GM21423 (cell line): Measurements from ENCODE around the gene FIGNL2.
"Not testable (repeated sequence)": the region's sequence is repeated elsewhere in the genome, so short reads cannot be mapped to it uniquely, and the experiment has no call there.

Experiments
- ATAC-seq: cut with Tn5 transposase; IDR thresholded peaks from one replicate; pipeline ENCODE4 v1.9.1; 2021; ENCODE audit warnings: mild to moderate bottlenecking, moderate library complexity; ENCODE audit not compliant: unreplicated experiment

FIGNL2 gene

DNA sequence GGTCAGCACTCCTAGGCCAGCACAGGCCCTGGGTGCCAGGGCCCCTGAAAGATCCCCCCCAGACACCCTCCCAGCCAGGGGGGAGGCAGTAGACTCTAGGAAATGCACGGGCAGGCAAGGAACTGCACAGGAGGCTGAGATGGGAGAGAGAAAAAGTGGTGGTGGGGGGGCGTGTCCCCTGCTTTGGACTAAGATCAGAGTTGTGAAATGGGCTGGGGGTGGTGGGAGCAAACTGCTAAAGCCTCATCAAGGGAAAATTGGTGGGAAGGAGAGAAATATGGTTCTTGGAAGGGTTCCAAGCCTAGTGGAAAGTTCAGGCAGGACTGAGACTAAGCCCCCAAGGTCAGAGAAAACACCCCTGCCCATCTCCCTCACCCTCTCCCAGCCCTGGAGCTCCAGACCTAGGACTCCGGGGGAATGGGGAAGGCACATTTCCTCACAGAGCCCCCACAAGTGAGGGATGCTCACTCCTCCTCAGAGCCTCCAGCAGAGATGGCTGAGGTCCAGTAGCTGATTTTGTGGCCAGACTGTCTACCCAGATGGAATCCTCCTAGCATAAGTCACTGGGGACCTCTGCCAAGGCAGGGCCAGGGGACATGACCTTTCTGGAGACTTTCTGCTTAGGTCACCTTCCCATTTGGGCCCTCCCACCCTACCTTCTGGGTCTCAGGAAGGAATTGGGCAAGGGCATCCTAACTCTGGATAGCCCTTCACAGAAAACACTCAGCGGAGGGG, 29.8 kb downstream of the FIGNL2 start:
- ATAC-seq, result no peak

- ATAC-seq, result no peak
Observed at GRCh38 chr12:51818086-51818485, 30.4 kb downstream of the FIGNL2 start.

GRCh38 chr12:51817027-51817953, 31.2 kb downstream of the FIGNL2 start:
- no peak for ATAC-seq

DNA sequence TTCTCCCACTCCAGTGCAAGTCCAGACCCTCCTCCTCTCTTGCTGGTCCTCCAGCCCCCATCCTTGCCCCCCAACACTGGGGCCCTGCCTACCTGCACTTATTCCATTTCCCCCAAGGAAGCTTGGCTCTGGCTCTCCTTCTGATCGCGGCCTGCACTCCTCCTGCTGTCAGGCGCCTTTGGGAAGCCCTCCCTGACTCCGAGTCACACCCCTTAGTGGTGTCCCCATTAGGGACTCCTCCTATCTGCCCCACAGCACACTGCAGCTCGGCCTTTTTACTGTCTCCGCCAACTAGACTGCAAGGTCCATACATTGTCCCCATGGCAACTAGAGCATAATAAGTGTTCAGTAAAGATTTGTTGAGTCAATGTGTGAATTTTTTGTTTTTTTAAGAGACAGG, 32.9 kb downstream of the FIGNL2 start:
- ATAC-seq, result no peak

GRCh38 chr12:51814311-51815088, 34.0 kb downstream of the FIGNL2 start:
- ATAC-seq, result no peak

GRCh38 chr12:51813931-51814310, 34.6 kb downstream of the FIGNL2 start:
- ATAC-seq, result no peak

DNA sequence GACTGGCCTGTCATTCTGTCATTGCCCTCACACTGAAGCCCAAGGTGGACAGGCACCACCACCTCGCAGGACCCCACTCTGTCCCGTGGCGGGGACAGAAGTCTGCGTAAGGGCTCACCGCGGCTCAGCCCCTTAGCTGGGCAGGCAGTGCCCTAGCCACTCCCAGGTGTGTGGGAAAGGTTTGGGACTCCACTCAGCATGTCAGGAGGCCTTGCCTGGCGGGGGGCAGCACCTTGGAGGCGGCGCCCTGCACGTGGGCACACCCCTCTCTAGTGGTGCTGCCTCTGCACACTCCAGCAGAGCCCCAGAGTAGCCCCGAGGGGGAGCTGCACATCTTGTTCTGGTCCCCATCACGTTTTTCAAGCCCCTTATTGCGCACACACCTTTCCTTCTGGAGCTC, 35.6 kb downstream of the FIGNL2 start:
- no peak for ATAC-seq

DNA sequence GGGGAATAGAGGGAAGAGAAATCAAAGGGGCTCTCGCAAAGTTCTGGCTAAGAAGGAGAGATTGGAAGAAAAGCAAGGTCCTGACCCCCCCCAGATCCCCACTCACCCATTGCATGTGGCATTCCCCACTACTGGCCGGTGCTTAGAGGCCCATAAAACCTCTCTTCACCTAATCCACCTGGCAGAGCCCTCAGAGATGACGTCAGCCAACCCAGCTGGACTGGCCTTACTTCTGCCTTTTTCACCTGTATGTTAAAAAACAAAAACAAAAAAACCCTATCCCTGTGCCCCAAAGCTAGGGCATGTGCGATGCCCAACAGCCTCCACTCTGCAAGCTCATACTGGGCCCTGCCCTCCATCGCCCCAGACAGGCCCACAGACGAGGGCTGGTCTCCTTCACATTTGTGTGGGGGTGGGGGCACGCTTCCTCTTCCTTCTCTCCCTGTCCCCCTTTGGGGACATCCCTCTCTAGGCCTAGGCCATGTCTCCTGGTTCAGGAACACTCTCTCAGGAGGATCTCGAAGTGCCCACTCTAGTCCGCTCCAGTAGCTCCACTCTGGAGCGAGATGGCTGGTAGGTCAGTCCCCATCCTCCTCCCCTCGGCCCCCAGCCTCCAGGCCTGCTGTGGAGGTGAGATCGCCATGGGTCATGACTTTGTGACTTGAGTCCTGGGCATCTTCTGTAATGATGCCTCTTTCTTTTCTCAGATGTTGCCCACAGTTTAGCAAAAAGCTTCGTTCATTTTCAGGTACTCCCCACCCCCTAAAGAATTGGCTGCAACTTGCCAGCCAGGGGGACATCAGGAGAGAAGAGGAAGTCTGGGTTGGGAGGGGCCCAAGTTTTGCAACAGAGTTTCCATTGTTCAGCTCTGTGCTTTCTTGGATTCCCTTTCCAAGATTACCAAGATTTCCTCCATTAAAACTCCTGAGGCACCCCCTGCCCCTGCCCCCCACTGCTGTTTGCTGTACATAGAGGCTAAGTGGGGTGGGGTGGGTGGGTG, 37.0 kb downstream of the FIGNL2 start:
- ATAC-seq, result no peak

GRCh38 chr12:51809193-51809592, 39.3 kb downstream of the FIGNL2 start:
- ATAC-seq, result no peak

DNA sequence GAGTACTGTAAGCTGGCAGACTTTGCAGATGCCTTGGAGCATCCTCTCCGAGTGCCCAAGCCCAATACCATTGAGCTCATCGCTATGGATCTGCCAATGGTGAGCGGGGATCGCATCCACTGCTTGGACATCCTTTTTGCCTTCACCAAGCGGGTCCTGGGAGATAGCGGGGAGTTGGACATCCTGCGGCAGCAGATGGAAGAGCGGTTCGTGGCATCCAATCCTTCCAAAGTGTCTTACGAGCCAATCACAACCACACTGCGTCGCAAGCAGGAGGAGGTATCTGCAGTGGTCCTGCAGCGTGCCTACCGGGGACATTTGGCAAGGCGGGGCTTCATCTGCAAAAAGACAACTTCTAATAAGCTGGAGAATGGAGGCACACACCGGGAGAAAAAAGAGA, 41.6 kb downstream of the FIGNL2 start:
- ATAC-seq, result no peak

DNA sequence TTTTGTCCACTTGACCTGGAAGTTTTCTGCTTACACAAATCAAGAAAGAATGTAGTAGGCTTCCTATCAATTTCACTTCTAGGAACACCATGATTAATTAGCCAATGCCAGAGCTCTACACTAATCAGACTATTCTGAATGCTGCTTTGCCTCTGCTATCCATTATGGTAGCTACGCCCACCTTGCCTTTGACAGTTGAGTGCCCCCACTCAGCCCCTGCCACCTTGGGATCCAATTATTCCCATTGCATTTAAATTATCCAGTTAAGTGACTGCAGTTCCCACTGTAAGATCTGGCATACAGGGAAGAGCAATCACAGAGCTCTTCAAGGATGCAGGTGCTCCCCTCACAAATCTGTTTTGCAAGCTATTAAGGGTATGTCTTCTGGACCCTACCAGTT, 47.5 kb downstream of the FIGNL2 start:
- ATAC-seq, result no peak

DNA sequence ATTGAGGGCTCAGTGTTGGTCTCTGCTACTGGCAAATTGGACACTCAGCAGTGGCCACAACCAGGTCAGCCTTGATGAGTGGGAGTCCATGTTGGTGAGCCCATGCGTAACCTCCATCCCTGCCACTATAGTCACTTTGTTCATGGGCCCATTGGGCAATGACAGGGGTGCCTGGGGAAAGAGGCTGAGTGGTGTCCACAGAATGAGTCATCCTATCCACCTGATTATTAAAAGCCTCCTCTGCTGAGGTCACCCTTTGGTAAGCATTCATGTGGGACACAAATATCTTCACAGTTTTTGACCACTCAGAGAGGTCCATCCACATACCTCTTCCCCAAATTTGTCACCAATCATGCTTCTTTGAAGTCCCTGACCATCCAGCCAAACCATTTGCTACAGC, 50.0 kb downstream of the FIGNL2 start:
- no peak for ATAC-seq

DNA sequence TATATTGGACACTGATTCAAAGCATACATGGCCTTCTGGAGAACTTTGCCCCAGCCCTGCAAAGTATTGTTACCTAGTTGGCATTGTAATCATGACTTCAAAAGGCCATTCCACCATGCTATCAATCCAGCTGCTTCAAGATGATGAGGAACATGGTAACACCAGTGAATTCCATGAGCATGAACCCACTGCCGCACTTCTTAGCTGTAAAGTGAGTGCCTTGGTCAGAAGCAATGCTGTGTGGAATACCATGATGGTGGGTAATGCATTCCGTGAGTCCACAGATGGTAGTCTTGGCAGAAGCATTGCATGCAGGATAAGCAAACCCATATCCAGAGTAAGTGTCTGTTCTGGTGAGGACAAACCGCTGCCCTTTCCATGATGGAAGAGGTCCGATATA, 50.5 kb downstream of the FIGNL2 start:
- ATAC-seq, result not testable (repeated sequence)

DNA sequence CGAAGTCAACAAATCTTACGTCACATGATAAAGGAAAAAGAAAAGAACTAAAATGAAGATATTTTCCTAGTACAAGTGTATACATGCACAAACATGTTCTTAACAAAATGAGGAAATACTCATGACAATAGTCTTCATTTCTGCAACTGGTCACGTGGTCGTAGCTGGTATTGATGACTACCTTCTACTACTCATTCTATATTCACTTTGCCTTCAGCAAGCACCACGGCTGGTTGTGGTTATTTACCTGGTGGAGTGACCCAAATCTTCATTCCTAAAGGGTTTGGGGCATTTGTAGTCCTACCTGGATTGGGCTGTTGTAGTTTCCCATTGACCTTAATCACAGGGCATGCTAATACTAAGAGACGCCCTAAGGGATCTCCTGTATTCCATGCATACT, 51.2 kb downstream of the FIGNL2 start:
- no peak for ATAC-seq

GRCh38 chr12:51793201-51793600, 55.3 kb downstream of the FIGNL2 start:
- no peak for ATAC-seq

GRCh38 chr12:51792417-51792816, 56.1 kb downstream of the FIGNL2 start:
- no peak for ATAC-seq

DNA sequence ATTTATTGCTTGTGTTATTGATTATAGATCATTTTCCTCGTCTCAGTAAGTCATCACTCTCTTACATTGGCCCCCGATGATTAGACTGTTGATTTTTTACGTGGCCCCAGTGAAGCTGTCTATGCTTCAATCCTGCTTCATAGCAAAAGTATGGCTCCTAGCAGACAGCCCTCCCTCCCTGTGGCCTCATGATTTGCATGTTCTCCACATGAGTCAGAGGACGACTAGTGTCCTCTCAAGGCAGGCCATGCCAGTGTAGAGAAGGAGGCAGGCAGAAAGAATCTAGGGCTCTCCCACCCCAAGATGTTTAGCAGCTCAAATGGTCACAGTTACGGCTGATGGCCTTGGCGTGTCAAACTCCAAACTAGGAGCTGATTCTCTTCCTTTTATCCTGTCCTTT, 59.6 kb downstream of the FIGNL2 start:
- ATAC-seq, result no peak

GRCh38 chr12:51785906-51786305, 62.6 kb downstream of the FIGNL2 start:
- ATAC-seq, result no peak

DNA sequence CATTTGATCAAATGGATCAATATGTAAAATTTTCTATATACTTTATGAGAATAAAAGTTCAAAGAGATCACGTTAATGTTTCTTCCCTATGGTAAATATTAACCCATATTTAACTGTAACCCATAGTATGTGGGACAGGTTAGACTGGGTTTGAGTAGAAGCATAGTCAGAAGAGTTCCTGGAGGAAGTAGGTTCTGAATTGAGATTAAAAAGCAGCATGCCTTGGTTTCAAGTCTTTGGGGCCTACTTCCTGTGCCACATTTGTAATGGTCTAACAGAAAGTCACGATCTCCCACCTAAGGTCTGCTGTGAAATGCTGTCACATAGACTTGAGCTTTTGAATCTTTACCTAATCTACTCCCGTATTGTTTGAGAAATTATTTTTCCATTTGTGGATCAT, 63.8 kb downstream of the FIGNL2 start:
- no peak for ATAC-seq

- ATAC-seq, result no peak
Observed at GRCh38 chr12:51779876-51780275, 68.6 kb downstream of the FIGNL2 start.
